HFF-Myc (cell line): Measurements from ENCODE around the gene TINAG.

Source experiments
- DNase-seq: peaks from one replicate; pipeline ENCODE4 v3.0.0-alpha.2; 2011; ENCODE audit warnings: low read depth; ENCODE audit errors: extremely low read depth
- H3K4me3 ChIP-seq: replicated peaks from 2 replicates; pipeline ENCODE4 v1.5.1; 2011; ENCODE audit warnings: low read depth, mild to moderate bottlenecking, control low read depth, low read length
- TF ChIP-seq, protein P1 (sequence below): IDR thresholded peaks from 2 replicates; pipeline ENCODE4 v1.5.1; 2012; ENCODE audit warnings: mild to moderate bottlenecking, low read depth, low read length, control low read depth; ENCODE audit errors: missing control alignments

Gene TINAG, protein sequence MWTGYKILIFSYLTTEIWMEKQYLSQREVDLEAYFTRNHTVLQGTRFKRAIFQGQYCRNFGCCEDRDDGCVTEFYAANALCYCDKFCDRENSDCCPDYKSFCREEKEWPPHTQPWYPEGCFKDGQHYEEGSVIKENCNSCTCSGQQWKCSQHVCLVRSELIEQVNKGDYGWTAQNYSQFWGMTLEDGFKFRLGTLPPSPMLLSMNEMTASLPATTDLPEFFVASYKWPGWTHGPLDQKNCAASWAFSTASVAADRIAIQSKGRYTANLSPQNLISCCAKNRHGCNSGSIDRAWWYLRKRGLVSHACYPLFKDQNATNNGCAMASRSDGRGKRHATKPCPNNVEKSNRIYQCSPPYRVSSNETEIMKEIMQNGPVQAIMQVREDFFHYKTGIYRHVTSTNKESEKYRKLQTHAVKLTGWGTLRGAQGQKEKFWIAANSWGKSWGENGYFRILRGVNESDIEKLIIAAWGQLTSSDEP

DNA sequence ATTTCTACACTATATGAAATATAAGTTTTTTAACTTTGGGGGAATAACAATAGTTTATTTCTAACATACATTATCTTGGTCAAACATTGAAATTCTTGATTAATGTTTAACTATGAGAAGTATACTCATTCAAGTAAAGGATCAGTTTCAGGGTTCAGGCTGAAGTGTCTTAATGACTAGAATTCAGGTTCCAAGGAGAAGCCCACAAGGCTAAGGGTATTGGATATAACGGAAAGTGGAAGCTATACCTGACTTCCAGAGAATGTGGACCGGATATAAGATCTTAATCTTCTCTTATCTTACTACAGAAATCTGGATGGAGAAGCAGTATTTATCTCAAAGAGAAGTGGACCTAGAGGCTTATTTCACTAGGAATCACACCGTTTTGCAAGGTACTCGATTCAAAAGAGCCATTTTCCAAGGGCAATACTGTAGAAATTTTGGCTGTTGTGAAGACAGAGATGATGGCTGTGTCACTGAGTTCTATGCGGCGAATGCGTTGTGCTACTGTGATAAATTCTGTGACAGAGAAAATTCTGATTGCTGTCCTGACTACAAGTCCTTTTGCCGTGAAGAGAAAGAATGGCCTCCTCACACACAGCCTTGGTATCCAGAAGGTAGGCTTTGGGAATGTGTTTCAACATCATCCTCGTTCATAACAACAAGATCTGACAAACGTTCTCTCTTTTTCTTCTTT lies at the start of gene TINAG:
Gene TINAG (plus strand): TSS at position 153 of the 697 bp plus-strand sequence. CDS start 110 bp downstream, at position 263.
- TF ChIP-seq, protein P1, sequence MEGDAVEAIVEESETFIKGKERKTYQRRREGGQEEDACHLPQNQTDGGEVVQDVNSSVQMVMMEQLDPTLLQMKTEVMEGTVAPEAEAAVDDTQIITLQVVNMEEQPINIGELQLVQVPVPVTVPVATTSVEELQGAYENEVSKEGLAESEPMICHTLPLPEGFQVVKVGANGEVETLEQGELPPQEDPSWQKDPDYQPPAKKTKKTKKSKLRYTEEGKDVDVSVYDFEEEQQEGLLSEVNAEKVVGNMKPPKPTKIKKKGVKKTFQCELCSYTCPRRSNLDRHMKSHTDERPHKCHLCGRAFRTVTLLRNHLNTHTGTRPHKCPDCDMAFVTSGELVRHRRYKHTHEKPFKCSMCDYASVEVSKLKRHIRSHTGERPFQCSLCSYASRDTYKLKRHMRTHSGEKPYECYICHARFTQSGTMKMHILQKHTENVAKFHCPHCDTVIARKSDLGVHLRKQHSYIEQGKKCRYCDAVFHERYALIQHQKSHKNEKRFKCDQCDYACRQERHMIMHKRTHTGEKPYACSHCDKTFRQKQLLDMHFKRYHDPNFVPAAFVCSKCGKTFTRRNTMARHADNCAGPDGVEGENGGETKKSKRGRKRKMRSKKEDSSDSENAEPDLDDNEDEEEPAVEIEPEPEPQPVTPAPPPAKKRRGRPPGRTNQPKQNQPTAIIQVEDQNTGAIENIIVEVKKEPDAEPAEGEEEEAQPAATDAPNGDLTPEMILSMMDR = no peak
- no peak within 1 kb of the TSS for H3K4me3 ChIP-seq
- DNase-seq = no peak

DNA sequence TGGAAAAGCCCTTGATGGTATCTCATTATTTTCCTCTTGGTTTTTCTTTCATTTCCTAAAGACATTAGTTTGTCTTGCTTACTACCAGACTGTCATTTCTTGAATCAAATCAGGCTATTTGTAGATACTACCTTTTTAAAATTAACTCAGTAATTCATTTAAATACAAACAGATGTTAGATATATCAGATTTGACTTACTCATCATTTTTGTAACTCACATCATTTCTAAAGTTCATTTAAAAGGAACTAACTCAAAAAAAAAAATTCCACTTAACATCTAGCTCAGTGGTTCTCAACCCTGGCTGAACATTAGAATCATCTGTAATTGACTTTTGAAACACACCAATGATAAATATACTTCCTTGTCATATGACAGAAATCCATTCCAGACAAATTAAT lies 48.2 kb upstream of the TINAG start:
- H3K4me3 ChIP-seq = no peak overlapping the region
- DNase-seq = no peak
- TF ChIP-seq, protein P1 = no peak

DNA sequence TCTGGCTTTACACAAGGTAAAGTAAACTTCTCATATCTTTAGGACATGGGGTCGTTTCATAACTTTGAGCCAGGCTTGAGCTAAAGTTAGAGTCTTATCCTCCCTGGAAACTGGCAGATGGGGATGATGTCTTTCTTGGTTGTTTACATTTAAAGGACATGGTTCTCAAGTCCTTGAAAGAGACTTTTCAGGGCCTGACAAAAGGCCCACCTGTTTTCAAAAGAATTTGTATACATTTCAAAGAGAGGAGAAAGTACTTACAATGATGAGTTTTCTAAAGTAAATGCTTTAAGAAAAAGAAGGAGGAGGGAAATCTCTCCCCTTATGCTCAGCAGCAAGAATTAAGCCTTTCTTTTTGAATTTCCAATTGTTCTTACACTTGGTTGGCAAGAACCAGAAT lies 45.7 kb upstream of the TINAG start:
- no peak overlapping the region for H3K4me3 ChIP-seq
- no peak for DNase-seq
- TF ChIP-seq, protein P1 = no peak

DNA sequence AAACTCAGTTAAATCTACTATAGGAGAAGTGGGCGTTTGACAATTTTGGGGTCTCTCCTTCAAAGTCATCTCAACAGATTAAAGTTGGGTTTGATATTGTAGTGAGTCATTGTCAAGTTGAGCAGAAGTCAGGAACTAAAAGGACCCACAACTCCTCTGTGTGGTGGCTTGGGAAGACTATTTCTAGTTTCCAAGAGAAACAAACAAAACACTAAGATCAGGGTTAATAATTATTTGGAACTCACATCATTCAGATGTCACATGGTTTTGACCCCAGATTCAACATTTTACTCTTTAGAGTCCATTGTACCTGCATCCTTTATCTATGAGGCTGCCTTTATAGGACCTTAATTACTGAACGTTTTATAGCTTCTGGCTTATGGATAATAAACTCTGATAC lies 45.3 kb upstream of the TINAG start:
- no peak for DNase-seq
- H3K4me3 ChIP-seq = no peak overlapping the region
- TF ChIP-seq, protein P1 = no peak

DNA sequence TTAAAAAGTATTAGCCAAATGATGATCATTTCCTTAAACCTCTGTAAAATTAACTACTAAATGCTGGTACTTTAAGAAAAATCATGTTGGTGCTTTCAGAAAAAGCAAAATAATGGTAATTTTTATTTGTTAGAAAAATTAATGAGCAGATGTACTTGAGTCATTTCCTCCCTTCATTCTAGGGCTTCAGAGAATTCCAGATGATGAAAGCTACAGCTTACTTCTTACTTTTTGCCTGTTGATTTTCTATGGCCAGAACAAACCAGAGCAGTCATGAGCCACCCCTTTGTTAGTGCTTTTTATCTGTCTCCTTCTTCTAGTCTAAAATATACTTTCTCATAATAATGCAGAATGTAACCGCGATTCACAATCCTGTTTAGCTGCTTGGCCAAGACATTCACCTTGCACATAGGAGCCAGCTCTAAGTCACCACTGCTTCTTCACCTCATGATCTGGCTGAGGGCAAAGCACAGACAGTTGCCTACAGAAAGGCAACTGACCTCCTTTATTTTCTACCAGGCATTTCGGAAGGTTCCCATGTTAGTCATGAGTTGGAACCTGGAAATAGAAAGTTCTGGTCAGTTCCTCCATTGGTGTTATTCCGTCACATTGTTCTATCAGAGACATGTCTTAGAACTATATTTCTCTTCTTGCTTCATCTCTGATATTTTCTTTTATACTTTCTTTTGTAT lies 43.5 kb upstream of the TINAG start:
- TF ChIP-seq, protein P1 = no peak
- H3K4me3 ChIP-seq = no peak overlapping the region
- DNase-seq = no peak

DNA sequence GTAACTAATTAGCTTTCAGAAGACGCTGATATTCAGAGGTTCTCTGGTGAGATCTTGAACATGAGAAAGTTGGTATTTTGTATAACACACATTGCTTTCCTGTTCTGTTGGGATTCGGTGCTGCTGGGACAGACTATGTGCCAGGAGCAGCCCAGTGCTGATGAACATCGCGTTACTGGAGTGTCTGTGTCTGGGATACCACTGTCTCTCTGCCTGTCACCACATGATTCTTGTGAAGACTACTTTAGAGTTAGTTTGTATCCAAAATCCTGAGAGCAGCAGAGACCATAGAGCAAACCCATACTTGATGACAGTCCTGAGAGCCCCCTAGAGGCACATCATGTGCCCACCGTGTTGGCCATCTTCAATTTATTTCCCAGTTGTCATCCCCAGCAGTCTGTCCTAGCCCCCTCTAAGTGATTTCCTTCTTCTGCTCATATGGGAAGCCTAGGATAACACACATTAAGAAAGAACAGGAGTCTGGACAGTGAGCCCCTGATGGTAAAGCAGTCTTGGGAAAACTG lies 41.8 kb upstream of the TINAG start:
- no peak for DNase-seq
- TF ChIP-seq, protein P1 = peak; percentile 3
- no peak overlapping the region for H3K4me3 ChIP-seq
